Embryonic facial prominence (tissue), 1 donor: ENCODE measurements around the gene UBXN1.
A peak's percentile ranks its signal among the peaks of the same experiment; 100 is the strongest.
"Not testable (repeated sequence)": the region's sequence is repeated elsewhere in the genome, so short reads cannot be mapped to it uniquely, and the experiment has no call there.

Experiments used
- DNase-seq: peaks from one replicate; pipeline ENCODE4 v3.0.0-alpha.2; 2016; ENCODE audit errors: extremely low spot score

UBXN1 gene

DNA sequence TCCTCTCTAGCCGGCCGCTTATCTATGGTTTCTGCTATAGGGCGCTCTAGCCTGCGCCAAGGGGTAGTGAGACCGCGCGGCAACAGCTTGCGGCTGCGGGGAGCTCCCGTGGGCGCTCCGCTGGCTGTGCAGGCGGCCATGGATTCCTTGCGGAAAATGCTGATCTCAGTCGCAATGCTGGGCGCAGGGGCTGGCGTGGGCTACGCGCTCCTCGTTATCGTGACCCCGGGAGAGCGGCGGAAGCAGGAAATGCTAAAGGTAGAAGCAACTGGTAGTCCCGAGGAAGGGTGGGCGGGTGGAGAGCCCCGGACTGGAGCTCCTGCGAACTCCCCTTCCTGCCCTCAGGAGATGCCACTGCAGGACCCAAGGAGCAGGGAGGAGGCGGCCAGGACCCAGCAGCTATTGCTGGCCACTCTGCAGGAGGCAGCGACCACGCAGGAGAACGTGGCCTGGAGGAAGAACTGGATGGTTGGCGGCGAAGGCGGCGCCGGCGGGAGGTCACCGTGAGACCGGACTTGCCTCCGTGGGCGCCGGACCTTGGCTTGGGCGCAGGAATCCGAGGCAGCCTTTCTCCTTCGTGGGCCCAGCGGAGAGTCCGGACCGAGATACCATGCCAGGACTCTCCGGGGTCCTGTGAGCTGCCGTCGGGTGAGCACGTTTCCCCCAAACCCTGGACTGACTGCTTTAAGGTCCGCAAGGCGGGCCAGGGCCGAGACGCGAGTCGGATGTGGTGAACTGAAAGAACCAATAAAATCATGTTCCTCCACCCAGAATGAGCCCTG lies 7.1 kb downstream of the UBXN1 start, which contains the start of the genes LBHD1 and UQCC3:
TSS of gene LBHD1 (minus strand) at position 660 of the 782 bp plus-strand sequence. CDS start 2,236 bp downstream, outside the sequence.
TSS of gene UQCC3 (plus strand) at position 66 of the 782 bp plus-strand sequence. CDS start at position 139, 73 bp downstream.
- peak; percentile 74 for DNase-seq

DNA sequence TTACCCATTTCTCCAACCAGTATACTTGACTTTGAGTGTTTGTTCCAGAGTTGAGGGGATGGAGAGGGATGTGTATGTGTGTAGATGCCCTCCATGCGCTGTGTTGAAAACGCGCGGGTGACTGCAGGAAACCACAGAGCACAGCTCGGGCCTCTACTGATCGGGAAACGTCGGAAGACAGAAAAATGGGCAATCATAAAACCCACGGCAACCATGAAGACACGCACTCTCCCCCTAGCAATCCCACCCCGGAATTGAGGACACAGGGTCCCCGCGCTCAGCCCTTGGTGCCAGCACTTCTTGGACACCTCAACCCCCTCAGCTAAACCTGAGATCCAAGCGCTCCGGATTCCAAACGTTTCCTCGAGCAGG lies 7.7 kb downstream of the UBXN1 start:
- DNase-seq: peak; percentile 31

DNA sequence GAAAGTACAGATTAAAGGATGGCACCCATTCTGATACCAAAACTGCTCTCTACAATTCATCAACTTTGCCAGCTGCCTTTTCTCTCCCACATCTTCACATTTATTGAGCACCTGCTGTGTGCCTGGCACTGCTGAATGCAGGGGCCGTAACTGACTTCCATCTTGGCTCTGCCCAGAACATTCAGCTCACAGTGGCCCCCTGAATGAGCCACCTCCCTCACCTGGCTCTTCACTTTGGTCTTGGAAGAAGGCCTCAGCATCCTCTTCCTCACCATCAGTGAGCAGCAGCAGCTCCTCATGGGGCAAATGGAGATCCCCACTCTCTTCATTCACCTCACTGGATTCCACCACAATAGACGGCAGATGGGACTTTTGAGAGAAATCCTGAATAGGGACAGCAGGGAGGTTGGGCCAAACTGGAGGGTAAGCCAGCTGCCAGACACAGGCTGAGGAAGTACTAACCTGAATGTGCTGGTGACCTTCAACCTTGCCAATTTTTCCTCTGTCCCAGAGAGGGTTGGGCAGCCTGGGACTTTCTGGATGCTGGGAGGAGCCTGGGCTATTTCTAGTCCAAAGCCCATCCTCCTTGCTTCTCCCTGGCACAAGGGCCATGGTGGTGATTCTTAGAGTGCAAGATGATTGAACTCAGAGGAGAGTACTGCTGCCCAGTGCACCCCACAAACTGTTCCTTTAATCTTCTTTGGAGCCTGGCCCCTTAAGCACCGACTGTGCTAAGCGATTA lies 9.3 kb downstream of the UBXN1 start:
- DNase-seq: no peak

DNA sequence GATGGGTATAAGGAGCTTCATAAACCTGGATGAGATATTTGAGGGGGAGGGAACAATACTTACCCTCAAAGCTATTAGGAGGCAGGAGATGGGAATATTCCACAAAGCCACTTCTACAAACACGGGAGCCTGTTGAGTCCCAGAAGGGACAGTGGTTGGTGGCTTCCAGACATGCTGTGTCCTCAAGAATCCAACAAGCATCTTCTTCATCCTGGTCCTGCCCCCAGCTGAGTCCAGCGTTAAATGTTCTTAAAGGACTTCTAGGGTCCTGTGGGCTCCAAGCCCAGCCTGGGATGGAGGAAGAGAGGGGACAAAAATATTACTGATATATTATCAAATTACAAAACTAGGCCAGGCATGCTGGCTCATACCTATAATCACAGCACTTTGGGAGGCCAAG lies 11.4 kb downstream of the UBXN1 start:
- no peak for DNase-seq

DNA sequence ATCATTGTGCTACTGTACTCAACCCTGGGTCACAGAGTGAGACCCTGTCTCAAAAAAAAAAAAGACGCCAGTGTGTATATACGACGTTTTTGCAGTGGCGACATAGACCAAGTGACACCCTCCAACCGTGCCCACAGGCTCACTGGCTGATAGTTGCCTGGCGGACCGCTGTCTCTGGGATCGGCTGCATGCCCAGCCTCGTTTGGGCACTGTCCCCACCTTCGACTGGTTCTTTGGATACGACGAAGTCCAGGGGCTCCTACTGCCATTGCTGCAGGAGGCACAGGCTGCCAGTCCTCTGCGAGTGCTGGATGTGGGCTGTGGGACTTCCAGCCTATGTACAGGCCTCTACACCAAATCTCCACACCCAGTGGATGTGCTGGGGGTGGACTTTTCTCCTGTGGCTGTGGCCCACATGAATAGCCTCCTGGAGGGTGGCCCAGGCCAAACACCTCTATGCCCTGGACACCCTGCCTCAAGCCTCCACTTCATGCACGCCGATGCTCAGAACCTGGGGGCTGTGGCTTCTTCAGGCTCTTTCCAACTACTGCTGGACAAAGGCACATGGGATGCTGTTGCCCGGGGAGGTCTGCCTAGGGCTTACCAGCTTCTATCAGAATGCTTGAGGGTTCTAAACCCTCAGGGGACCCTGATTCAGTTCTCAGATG lies 12.5 kb downstream of the UBXN1 start:
- DNase-seq: no peak

DNA sequence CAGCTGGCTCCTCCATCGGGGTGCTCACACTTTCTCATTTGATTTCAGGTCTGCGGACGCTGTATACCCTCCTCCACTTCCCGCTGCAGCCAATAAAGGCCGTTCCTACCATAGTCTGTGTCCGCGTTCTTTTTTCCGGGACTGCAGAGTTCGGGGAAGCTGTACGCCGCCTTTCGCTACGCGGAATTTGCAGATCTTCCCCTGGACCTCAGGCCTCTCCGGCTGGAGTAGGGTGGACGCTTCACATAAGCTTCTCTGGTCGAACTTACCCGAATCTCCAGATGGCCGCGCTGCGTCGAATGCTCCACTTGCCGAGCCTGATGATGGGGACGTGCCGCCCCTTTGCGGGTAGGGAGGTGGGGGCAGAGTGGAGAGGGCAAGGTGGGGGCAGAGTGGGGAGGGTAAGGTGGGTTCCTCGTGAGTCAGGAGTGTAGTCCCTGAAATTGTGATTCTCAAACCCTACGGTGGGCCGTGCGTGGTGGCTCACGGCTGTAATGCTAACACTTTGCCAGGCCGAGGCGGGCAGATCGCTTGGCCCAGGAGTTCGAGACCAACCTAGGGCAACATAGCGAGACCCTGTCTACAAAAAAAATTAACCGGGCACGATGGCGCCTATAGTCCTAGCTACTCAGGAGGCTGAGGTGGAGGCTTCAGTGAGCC lies 13.1 kb downstream of the UBXN1 start:
- DNase-seq: no peak

DNA sequence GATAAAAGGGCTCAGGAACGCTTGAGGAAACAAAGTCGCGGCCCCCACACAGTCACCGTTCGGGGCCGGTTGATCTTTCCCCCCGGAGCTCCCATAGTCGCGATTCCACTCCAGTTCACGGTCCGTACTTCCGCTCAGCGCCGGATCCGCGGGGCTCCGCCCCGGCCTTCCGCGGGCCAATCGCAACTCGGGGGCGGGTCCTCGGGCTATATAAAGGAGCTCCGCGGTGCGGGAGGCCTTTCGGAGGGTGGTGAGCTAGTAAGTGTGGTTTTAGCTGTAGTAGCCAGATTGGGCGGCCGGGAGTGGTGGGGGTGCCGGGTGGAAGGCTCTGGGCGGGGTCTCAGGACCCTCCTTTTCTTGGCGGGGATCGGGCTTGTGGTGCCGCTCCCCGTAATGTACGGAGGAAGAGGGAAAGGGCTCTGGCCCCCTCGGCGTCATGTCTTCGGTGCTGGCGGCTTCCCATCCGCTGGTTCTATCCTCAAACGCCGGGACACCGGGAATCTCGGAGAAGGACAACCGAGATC lies 13.7 kb downstream of the UBXN1 start, which contains the start of the genes C11orf98 and CSKMT:
TSS of gene C11orf98 (minus strand) at position 136 of the 524 bp plus-strand sequence. CDS start at position 95, 41 bp downstream.
TSS of gene CSKMT (plus strand) at position 238 of the 524 bp plus-strand sequence. CDS start 568 bp downstream, outside the sequence.
- peak; percentile 89 for DNase-seq

DNA sequence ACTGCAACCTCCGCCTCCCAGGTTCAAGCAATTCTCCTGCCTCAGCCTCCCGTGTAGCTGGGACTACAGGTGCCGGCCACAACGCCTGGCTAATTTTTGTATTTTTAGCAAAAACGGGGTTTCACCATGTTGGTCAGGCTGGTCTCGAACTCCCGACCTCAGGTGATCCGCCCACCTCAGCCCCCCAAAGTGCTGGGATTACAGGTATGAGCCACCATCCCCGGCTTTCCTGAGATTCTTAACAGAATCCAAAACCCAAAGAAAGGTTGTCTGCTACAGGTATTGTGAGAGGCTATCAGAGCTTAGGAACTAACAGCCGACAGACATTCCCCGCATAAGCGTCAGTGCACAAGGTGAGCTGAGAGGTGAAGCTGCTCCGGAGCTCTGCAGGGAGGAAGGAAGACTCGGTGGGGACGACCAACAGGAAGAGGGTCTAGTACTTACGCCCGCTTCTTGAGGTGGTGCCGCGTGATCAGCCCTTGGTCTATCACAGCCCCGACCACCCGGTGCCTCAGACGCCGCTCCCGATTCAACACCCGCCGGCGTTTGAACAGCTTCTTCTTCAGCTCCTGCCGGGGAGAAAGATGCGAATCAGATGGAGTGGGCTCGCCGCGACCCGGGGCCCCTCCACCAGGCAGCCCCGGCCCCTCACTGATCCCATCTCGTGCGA lies 14.3 kb downstream of the UBXN1 start:
- DNase-seq: peak; percentile 19

DNA sequence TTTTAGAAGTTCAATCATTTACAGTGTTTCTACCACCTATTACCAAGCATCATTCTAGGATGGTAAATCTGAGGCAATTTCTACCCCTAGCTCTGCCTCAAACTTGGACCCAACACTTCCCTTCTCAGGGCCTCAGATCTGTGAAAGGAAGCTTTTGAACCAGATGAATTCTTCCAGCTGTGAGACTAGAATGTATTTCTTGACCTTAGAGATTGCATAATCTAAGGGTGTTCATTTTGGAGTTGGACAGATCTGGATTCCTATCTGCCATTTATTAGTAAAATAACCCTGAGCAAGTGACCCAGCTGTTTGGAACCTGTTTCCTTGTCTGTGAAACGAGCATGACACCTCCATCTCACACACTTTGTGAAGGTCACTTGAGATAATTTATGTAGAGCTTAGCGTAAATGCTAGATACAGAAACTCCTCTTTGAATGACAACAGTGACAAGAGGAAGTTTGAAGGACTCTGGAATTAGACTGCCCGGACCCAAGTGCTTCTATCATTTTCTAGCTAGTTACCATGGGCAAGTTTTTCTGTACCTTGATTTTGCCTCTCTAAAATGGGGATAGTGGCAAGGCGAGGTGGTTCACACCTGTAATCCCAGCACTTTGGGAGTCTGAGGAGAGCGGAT lies 22.0 kb downstream of the UBXN1 start:
- no peak for DNase-seq

DNA sequence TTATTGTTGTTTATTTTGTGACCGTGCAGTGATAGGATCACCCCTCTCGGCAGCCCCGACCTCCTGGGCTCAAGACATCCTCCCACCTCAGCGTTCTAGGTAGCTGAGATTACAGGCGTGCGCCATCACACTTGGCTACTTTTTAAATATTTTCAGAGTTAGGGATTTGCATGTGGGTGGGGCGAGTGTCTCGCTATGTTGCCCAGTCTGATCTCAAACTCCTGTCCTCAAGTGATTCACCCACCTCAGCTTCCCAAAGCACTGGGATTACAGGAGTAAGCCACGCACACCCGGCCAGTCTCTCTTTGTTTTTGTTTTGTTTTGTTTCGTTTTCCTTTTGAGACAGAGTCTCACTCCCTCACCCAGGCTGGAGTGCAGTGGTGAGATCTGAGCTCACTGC lies 24.6 kb downstream of the UBXN1 start:
- DNase-seq: no peak

DNA sequence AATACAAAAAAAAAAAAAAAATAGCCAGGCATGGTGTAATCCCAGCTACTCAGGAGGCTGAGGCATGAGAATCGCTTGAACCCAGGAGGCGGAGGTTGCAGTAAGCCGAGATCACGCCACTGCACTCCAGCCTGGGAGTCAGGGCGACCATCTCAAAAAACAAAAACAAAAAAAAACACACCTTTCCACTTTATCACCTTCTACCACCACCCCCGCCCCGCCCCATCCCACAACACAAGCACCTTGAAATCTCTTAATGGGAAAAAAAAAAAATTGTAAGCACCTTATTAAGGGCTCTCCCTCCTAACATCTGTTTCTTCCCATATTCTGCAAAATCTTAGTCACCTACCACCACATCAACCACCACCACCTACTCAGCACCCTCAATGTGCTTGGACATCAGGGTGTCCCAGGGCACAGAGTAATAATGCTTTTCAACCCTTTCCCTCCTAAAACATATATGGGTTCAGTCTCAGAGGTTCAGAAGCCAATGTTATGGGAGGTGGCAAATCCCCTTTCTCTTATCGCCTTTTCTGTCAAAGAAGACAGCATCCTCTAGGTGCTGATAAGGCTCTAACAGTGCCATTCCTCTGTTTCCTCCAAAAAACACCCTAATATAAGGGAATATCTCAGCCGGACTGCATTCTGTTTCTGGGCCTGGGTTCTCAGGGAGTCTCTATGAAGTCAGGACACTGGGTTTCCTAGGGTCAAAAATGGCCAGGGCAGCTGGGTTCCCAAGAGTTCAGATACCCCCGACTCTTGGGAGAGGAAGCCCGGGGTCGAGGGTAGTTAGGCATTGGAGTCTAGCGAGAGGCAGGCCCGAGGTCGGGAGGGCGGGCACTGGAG lies 26.5 kb downstream of the UBXN1 start:
- no peak for DNase-seq

DNA sequence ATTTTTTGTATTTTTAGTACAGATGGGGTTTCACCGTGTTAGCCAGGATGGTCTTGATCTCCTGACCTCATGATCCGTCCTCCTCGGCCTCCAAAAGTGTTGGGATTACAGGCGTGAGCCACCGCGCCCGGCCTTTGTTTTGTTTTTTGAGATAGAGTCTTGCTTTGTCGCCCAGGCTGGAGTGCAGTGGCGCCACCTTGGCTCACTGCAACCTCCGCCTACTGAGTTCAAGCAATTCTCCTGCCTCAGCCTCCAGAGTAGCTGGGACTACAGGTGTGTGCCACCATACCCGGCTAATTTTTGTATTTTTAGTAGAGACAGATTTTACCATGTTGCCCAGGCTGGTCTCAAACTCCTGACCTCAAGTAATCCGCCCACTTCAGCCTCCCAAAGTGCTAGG lies 28.6 kb downstream of the UBXN1 start:
- not testable (repeated sequence) for DNase-seq

DNA sequence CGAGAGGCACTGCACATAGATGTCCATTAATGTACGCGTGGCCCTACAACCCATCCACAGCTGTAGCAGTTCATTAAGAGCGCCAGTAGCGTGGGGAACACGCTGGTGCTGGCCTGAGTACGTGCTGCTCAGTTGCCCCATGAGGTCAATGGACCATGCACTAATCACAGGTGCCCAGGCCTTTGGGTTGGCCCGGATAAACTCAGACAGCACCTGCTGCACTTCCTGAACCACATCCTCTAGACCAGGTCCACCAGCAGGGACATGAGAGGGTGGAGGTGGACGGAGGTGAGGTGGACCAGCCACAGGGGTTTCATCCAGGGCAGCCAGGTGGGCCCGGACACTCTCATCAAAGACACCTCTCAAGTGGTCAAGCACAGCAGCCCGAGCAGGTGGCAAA lies 29.4 kb downstream of the UBXN1 start:
- no peak for DNase-seq

DNA sequence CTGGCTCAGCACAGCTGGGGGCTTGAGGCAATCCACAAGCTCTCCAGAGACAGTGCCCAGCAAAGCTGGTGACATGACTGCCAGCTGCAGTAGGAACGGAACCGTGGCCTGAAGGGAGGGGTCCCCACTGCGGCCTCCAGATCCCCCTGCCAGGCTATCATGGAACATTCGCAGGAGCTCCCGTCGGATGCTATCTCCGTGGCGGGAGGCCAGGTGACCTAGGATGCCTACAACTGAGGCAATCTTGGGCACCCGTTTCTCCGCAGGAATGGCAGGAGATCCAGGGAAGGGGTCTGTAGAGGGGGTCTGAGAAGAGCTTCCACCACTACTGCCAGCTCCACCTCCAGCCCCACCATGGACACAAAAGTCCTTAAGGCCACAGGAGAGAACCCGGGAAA lies 29.9 kb downstream of the UBXN1 start:
- DNase-seq: no peak

DNA sequence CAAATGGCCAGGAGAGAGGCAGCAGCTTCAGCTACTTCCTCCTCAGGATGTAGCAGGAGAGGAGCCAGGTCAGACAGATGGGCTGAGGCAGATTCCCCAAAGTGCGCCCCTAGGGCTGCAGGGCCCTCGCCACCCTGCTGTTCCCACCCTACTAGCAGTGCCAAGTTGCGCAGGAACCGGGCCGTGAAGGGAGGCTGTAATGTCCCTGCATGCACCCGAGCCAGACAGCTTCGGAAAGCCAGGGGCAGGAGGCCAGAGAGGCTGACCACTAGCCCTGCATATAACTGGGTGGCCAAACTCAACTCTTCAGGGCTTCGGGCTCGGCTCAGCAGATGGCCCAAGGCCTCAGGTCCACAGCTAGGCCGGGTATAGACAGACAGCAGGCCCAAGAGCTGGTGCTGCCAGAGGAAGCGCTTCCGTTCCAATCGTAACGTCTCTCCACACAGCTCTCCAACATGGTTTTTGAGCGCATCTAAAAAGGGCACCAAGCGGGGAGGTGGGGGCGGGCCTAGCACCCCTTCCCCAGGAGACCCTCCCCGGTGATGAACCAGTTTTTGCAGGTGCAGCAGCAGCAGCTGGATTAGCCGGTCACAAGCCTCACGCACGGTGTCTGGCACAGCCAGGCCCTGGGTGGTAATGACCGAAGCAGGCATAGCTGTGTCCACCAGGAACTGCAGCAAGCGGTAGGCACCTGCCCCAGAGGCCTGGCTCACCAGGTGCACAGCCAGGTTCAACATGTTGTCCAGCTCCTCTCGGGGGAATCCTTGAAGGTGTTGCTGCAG lies 30.5 kb downstream of the UBXN1 start:
- DNase-seq: no peak

DNA sequence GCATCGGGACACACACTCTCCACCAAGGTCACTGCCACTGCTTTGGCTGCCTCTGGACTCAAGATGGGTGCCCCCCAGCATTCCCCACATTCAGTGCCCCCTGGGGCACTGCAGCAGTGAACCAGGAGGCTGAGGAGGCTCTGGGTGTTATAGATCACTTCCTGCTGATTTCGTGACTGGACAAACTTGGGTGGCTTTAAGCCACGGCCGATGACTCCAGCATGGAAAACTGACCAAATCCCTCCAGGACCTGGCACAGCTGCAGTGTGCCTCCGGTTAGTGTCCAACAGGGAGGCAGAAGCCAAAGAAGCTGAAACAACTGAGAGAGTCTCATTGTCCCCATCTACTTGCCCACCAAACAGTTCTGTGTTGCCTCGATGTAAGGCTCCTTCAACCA lies 31.3 kb downstream of the UBXN1 start:
- no peak for DNase-seq

DNA sequence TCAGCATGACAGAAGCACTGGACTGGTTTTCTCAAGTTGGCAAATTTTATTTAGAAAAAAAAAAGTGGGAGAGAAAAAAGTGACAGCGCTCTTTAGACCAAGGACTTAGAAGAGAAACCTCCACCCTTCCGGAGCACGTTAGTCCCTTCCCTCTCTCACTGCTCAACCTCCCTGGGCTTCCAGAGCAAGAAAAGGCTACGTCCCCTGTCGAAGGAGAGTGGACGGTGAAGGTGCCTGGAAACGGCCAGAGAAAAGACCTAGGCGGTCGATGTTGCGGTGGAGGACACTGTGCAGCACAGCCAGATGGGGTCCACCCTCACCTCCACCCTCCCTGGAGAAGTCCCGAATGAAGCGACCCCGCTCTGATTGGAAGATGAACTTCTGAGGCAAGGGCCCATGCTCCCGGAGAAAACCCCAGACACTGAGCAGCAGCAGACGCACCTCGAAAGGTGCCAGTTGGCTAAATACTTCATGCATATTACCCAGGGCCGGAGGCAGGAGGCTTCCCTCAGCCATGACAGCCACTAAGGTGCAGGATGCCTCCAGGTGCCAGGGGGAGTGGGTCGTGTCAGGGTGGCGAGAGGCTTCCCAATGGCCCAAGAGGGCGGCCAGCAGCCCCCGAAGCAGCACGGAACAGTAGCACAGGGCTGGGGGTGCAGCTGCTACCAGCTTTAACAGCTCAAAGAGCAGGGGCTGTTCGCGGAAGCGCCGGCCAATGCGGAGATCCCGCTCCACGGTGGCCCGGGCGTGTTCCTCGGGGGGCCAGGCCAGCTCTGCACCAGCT lies 31.9 kb downstream of the UBXN1 start:
- DNase-seq: no peak
